GM18505 (cell line): ENCODE measurements around the gene CCDC85C.

Source experiments
- ATAC-seq: cut with Tn5 transposase; IDR thresholded peaks from one replicate; pipeline ENCODE4 v1.9.1; 2021; ENCODE audit not compliant: unreplicated experiment
- POLR2A ChIP-seq: IDR thresholded peaks from 4 replicates; pipeline ENCODE4 v1.6.1; 2011; ENCODE audit warnings: borderline replicate concordance; ENCODE audit not compliant: insufficient read depth, insufficient read length; ENCODE audit errors: extremely low read depth

Gene CCDC85C

GRCh38 chr14:99573000-99573330 is 31.0 kb downstream of the CCDC85C start:
- no peak for TF ChIP-seq POLR2A
- no peak for ATAC-seq

- ATAC-seq, result no peak
- TF ChIP-seq POLR2A, result no peak
Observed at GRCh38 chr14:99572173-99572999, 31.6 kb downstream of the CCDC85C start.

- TF ChIP-seq POLR2A, result no peak
- no peak for ATAC-seq
Observed at GRCh38 chr14:99571303-99571986, 32.6 kb downstream of the CCDC85C start.

- TF ChIP-seq POLR2A, result no peak
- no peak for ATAC-seq
Observed at GRCh38 chr14:99570544-99571302, 33.3 kb downstream of the CCDC85C start.

GRCh38 chr14:99569725-99570543 is 34.1 kb downstream of the CCDC85C start:
- ATAC-seq, result no peak
- no peak for TF ChIP-seq POLR2A

GRCh38 chr14:99568567-99569560 is 35.1 kb downstream of the CCDC85C start:
- no peak for TF ChIP-seq POLR2A
- ATAC-seq, result no peak

- TF ChIP-seq POLR2A, result no peak
- ATAC-seq, result no peak
Observed at GRCh38 chr14:99566390-99567354, 37.3 kb downstream of the CCDC85C start.

GRCh38 chr14:99566009-99566389 is 38.0 kb downstream of the CCDC85C start:
- no peak for ATAC-seq
- TF ChIP-seq POLR2A, result no peak

- no peak for TF ChIP-seq POLR2A
- no peak for ATAC-seq
Observed at GRCh38 chr14:99565383-99565782, 38.6 kb downstream of the CCDC85C start.

GRCh38 chr14:99564926-99565259 is 39.1 kb downstream of the CCDC85C start:
- TF ChIP-seq POLR2A, result no peak

More at GRCh38 chr14:99564926-99565259, 39.1 kb downstream of the CCDC85C start:
- no peak for ATAC-seq
